ENCODE results near the gene MYBPC3.

DNA sequence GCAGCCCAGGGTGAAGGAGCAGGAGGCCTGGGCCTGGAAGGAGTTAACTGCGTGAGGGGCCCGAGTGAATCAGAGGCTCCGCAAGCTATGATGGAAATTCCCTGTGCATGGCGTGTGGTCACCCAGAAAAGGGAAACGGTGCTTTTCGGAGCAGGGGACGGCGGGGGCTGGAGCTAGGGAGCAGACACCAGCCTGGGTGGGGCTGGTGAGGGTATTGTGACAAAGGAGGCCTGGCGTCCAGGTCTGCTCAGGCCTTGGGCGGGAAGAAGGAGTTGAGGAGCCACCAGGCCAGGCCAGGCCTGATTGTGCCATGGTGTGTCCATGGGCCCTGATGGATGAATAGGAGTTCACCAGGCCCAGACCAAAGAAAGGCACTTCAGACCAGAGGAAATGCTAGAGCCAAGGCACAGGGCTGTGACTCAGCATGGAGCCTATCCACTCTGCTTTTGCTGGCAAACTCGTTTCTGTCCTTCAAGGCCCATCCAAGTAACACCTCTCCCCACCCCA, 38.6 kb upstream of the MYBPC3 start:
- TF ChIP-seq, protein P1, sequence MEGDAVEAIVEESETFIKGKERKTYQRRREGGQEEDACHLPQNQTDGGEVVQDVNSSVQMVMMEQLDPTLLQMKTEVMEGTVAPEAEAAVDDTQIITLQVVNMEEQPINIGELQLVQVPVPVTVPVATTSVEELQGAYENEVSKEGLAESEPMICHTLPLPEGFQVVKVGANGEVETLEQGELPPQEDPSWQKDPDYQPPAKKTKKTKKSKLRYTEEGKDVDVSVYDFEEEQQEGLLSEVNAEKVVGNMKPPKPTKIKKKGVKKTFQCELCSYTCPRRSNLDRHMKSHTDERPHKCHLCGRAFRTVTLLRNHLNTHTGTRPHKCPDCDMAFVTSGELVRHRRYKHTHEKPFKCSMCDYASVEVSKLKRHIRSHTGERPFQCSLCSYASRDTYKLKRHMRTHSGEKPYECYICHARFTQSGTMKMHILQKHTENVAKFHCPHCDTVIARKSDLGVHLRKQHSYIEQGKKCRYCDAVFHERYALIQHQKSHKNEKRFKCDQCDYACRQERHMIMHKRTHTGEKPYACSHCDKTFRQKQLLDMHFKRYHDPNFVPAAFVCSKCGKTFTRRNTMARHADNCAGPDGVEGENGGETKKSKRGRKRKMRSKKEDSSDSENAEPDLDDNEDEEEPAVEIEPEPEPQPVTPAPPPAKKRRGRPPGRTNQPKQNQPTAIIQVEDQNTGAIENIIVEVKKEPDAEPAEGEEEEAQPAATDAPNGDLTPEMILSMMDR (IDR thresholded peaks at IDR 0.05): no peak
- no peak for TF ChIP-seq POLR2A (IDR thresholded peaks at IDR 0.05)

All from thyroid gland (tissue), 4 donors.